ENCODE measurements around the gene FGF10. TPM values are rescaled to one million over a fixed set of nuclear protein-coding genes. Genes with fewer than 3 reads are reported as not detected.

Gene FGF10
- total RNA-seq, 1 donor from 2014 or later, result not detected

DNA sequence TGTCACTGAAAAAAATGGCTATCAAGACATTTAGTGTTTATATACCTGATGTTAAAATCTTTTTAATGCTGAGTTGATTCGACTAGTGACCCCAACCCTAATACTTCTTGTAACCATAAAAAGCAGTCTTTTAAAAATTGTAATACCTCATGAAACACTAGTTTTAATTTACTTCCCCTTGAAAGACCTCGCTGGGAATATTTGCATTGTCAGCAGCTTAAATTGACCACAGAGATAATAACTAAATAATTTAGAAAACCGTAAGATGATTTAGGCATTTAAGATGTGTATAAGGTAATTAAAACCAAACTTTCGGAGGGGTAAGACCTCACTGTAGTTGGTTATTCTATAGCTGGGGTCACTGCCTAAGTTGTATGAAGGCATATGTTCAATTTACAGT lies 89.8 kb downstream of the FGF10 start:
- Mint-ChIP-seq H3K27ac (ENCODE audit: unreplicated experiment) (no peak overlapping the region), H3K4me3 (ENCODE audit: unreplicated experiment) (no peak overlapping the region), H3K4me1 (ENCODE audit: unreplicated experiment) (no peaks in the 10 kb centered on the region), H3K27me3 (ENCODE audit: unreplicated experiment) (no peaks in the 10 kb centered on the region), H3K36me3 (ENCODE audit: unreplicated experiment) (no peaks in the 10 kb centered on the region), H3K9me3 (ENCODE audit: unreplicated experiment) (no peaks in the 10 kb centered on the region)
- no peak for TF ChIP-seq CTCF (IDR thresholded peaks at IDR 0.05)
- no peak for DNase-seq (ENCODE audit: extremely low spot score, unreplicated experiment)

DNA sequence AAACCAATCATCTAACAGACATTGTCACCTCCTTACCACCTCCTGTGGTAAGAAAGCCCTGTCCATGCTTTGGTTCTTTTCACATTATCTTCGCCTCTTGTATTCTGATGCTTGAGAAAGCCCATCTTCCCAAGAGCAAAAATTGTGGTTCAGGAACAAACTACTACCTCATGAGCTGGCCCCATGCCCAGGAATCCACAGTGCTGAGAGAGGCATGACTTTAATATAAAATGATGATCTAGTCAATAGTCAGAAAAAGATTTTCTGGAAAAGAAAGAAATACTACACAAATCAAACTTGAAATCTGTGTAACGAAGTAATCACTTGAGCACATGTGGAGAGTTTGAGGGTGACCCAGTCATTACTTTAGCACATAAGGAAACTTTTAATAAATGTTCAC lies 94.7 kb downstream of the FGF10 start:
- DNase-seq (ENCODE audit: extremely low spot score, unreplicated experiment), result no peak
- Mint-ChIP-seq H3K4me1 (ENCODE audit: unreplicated experiment) (no peaks in the 10 kb centered on the region), H3K27ac (ENCODE audit: unreplicated experiment) (no peak overlapping the region), H3K27me3 (ENCODE audit: unreplicated experiment) (no peaks in the 10 kb centered on the region), H3K36me3 (ENCODE audit: unreplicated experiment) (no peaks in the 10 kb centered on the region), H3K9me3 (ENCODE audit: unreplicated experiment) (peaks cover 5% of the 10 kb centered on the region), H3K4me3 (ENCODE audit: unreplicated experiment) (no peak overlapping the region)
- no peak for TF ChIP-seq CTCF (IDR thresholded peaks at IDR 0.05)

- no peaks in the 10 kb centered on the region for H3K4me1 Mint-ChIP-seq (ENCODE audit: unreplicated experiment)
- DNase-seq (ENCODE audit: extremely low spot score, unreplicated experiment), result no peak
- H3K27me3 Mint-ChIP-seq (ENCODE audit: unreplicated experiment), result no peaks in the 10 kb centered on the region
- H3K4me3 Mint-ChIP-seq (ENCODE audit: unreplicated experiment), result no peak overlapping the region
- peaks cover 5% of the 10 kb centered on the region for H3K9me3 Mint-ChIP-seq (ENCODE audit: unreplicated experiment)
- TF ChIP-seq CTCF (IDR thresholded peaks at IDR 0.05), result no peak
- H3K27ac Mint-ChIP-seq (ENCODE audit: unreplicated experiment), result no peak overlapping the region
- no peaks in the 10 kb centered on the region for H3K36me3 Mint-ChIP-seq (ENCODE audit: unreplicated experiment)
These were observed 96.5 kb downstream of the FGF10 start for GRCh38 chr5:44292736-44293135.

DNA sequence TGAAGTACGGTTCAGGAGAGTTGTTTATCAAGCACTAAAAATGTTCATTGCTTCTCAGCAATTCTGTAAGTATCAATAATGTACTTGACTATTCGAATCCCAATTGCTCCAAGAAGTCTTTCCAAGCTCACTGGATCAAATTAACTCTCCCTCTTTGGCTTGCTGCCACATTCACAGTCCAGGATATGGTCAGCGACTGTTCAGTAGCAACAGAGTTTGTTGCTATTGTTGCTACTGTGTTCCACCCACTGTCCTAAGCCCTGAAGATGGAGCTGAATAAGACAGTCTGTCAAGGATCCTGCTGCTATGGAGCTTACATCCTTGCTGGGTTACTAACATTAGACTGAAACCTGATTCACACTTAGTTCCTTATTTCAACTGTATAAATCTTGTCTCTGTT lies 110.8 kb downstream of the FGF10 start:
- no peak for DNase-seq (ENCODE audit: extremely low spot score, unreplicated experiment)
- no peak for TF ChIP-seq CTCF (IDR thresholded peaks at IDR 0.05)
- Mint-ChIP-seq H3K4me1 (ENCODE audit: unreplicated experiment) (no peaks in the 10 kb centered on the region), H3K27me3 (ENCODE audit: unreplicated experiment) (no peaks in the 10 kb centered on the region), H3K4me3 (ENCODE audit: unreplicated experiment) (no peak overlapping the region), H3K9me3 (ENCODE audit: unreplicated experiment) (no peaks in the 10 kb centered on the region), H3K27ac (ENCODE audit: unreplicated experiment) (no peak overlapping the region), H3K36me3 (ENCODE audit: unreplicated experiment) (no peaks in the 10 kb centered on the region)

DNA sequence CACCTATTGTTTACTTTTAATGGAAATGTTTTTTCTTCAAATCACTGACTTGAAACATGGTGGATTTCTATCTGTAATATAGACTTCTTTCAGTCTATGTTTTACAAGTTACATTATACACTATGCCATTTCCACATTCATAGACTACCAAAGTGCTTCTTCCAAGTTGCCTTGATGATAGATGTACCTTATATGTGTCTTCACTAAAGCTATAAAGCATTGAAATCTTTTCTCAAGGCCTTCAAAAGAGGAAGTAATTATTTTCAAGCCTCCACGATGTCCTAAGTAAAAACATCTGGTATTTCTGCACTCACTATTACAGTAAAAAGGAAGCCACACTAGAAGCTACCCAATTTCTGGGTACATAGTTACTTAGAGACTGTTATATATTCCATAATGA lies 113.3 kb downstream of the FGF10 start:
- no peak overlapping the region for H3K27ac Mint-ChIP-seq (ENCODE audit: unreplicated experiment)
- H3K36me3 Mint-ChIP-seq (ENCODE audit: unreplicated experiment), result no peaks in the 10 kb centered on the region
- DNase-seq (ENCODE audit: extremely low spot score, unreplicated experiment), result no peak
- no peaks in the 10 kb centered on the region for H3K9me3 Mint-ChIP-seq (ENCODE audit: unreplicated experiment)
- no peak for TF ChIP-seq CTCF (IDR thresholded peaks at IDR 0.05)
- H3K4me1 Mint-ChIP-seq (ENCODE audit: unreplicated experiment), result no peaks in the 10 kb centered on the region
- H3K27me3 Mint-ChIP-seq (ENCODE audit: unreplicated experiment), result no peaks in the 10 kb centered on the region
- no peak overlapping the region for H3K4me3 Mint-ChIP-seq (ENCODE audit: unreplicated experiment)
